ENCODE data around the gene CTNNA3.

GRCh38 chr10:67659497-67659896, 36.5 kb downstream of the CTNNA3 start:
- TF ChIP-seq TCF7L2 (IDR thresholded peaks at IDR 0.05; ENCODE audit: low read depth, low read length) (no peak), CTCF (IDR thresholded peaks at IDR 0.05) (no peak), POLR2AphosphoS5 (IDR thresholded peaks at IDR 0.05; ENCODE audit: low read depth, low read length) (no peak), SIN3A (IDR thresholded peaks at IDR 0.05; ENCODE audit: borderline replicate concordance, insufficient read depth, low read depth, low read length) (no peak), REST (IDR thresholded peaks at IDR 0.05; ENCODE audit: insufficient read depth in 1 of 2, low read depth in 2 of 2, low read length in 1 of 2) (no peak)
